HCT116 (cell line): ENCODE results near the gene DHX16.

Experiments used
- ATF3 ChIP-seq: IDR thresholded peaks from 2 replicates; pipeline ENCODE4 v1.6.1; 2012
- CEBPB ChIP-seq: IDR thresholded peaks from 2 replicates; pipeline ENCODE4 v1.6.1; 2012; ENCODE audit warnings: low read depth
- CTCF ChIP-seq, 3 experiments: fragments of 200-600 bp in 1 of 3; sonication (generic) in 1 of 3; IDR thresholded peaks in 2 of 3; conservative IDR thresholded peaks in 1 of 3; 2 replicates each; pipeline ENCODE4 v1.5.1; 2012 to 2017; ENCODE audit warnings: low read depth in 2 of 3, low read length in 2 of 3, antibody characterized with exemption in 1 of 3, borderline replicate concordance in 1 of 3, control low read depth in 1 of 3, mild to moderate bottlenecking in 1 of 3, mixed read lengths in 1 of 3, mixed run types in 1 of 3, moderate library complexity in 1 of 3; ENCODE audit not compliant: insufficient read depth in 1 of 3
- JUND ChIP-seq: IDR thresholded peaks from 2 replicates; pipeline ENCODE4 v1.6.1; 2012
- POLR2A ChIP-seq: IDR thresholded peaks from 2 replicates; pipeline ENCODE4 v1.7.0; 2011; ENCODE audit warnings: borderline replicate concordance; ENCODE audit not compliant: insufficient read depth, insufficient read length; ENCODE audit errors: extremely low read depth
- POLR2AphosphoS5 ChIP-seq: IDR thresholded peaks from 2 replicates; pipeline ENCODE4 v1.6.1; 2011; ENCODE audit warnings: mild to moderate bottlenecking, low read depth, low read length, moderate library complexity

- no peak for TF ChIP-seq JUND
- TF ChIP-seq CTCF (IDR thresholded peaks at IDR 0.05 in 2 of 3, conservative IDR thresholded peaks at IDR 0.05 in 1 of 3; ENCODE audit: borderline replicate concordance in 1 of 3, insufficient read depth in 1 of 3, low read depth in 2 of 3, low read length in 2 of 3) = no peak
- no peak for TF ChIP-seq POLR2A
- no peak for TF ChIP-seq ATF3
- no peak for TF ChIP-seq POLR2AphosphoS5
- TF ChIP-seq CEBPB = no peak
Measured at GRCh38 chr6:30644769-30645168, 28.0 kb downstream of the DHX16 start.
